ENCODE data around the gene CMBL.

DNA sequence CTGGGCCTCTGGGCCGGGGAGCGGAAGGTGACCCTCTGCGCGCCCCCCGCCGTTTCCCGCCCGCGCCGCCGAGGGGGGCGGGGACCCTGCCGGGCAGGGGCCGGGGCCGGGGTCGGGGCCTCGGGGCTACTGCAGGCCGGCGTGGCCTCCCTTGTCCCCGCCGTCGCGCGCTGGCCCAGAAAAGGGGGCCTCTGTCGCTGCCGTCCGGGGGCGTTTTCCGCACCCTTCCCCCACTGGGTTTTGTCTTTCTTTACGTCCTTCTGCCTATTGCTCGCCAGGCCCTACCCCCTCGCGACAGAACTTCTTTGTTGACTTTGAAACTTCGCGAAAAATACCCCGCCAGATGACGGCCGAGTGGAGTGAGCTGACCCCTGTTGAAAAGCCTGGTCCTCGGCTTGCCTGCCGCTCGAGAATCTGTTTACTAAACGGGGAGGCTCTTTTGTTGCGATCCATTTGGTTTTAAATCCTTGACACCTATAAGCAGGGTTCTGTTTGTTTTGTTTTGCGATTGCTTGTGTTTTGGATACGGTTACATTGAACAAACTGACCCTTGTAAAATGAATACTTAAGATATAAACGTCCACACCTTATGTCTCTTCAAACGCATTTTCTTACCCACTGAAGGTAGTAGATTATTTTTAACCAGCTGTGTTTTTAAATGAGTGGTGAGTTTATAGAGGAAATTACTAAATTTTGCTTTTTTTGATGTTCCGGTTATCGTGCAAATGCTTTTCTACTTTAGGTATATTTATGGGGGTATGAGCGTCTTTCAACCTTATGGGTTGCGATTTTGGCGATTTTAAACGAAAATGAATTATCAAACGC is 46.6 kb upstream of the CMBL start:
- TF ChIP-seq POLR2A (IDR thresholded peaks at IDR 0.05) (no peak), POLR2AphosphoS5 (IDR thresholded peaks at IDR 0.05) (no peak)
- TF ChIP-seq, protein P1, sequence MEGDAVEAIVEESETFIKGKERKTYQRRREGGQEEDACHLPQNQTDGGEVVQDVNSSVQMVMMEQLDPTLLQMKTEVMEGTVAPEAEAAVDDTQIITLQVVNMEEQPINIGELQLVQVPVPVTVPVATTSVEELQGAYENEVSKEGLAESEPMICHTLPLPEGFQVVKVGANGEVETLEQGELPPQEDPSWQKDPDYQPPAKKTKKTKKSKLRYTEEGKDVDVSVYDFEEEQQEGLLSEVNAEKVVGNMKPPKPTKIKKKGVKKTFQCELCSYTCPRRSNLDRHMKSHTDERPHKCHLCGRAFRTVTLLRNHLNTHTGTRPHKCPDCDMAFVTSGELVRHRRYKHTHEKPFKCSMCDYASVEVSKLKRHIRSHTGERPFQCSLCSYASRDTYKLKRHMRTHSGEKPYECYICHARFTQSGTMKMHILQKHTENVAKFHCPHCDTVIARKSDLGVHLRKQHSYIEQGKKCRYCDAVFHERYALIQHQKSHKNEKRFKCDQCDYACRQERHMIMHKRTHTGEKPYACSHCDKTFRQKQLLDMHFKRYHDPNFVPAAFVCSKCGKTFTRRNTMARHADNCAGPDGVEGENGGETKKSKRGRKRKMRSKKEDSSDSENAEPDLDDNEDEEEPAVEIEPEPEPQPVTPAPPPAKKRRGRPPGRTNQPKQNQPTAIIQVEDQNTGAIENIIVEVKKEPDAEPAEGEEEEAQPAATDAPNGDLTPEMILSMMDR (IDR thresholded peaks at IDR 0.05) = no peak
